HG02981 (cell line): ENCODE measurements around the gene ZW10.

ENCODE experiments used
- ATAC-seq: cut with Tn5 transposase; IDR thresholded peaks from one replicate; pipeline ENCODE4 v1.9.1; 2021; ENCODE audit warnings: mild to moderate bottlenecking, moderate library complexity; ENCODE audit not compliant: unreplicated experiment

ZW10 gene

GRCh38 chr11:113698515-113698914 is 75.0 kb downstream of the ZW10 start:
- ATAC-seq: no peak

DNA sequence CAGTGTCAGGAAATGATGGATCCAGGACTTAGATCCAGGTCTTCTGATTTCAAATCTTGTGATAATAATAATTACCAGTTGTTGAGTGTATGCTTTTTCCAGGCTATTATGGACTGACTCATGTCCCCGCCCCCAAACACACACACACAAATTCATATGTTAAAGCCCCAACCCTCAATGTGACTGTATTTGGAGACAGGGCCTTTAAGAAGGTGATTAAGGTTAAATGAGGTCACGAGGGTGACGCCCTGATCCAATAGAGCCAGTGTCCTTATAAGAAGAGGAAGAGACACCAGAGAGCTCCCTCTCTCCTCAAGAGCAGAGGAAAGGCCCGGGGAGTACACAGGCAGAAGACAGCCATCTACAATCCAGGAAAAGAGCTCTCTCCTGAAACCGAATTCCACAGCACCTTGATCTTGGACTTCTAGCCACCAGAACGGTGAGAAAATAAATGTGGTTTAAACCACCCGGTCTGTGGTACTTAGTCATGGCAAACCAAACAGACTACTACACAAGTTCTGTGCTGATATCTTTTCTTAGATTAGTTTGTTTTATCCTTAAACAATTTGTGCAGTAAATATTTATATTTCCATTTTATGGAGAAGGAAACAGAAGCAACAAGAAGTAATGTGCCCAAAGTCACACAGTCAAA is 75.6 kb downstream of the ZW10 start:
- ATAC-seq: no peak

- no peak for ATAC-seq
Observed at GRCh38 chr11:113697111-113697510, 76.4 kb downstream of the ZW10 start.

DNA sequence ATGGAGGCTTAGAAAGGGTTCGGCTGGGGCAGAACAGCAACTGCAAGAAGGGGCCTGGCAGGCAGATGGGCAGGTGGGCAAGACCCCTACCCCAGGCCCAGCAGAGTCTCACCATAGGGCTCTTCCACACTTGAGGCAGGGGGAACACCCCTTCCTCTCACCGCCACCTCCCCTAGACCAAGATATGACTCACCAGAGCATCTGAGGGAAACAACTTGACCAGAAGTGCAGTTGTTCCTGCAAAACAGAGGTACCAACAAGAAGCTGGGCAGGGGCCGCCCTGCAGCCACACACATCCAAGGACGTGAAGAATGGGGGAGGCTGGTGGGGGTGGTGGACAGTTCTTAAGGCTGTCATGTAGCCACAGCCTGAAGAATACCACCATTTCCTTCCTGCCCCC is 78.3 kb downstream of the ZW10 start:
- no peak for ATAC-seq

GRCh38 chr11:113694390-113694789 is 79.1 kb downstream of the ZW10 start:
- no peak for ATAC-seq

DNA sequence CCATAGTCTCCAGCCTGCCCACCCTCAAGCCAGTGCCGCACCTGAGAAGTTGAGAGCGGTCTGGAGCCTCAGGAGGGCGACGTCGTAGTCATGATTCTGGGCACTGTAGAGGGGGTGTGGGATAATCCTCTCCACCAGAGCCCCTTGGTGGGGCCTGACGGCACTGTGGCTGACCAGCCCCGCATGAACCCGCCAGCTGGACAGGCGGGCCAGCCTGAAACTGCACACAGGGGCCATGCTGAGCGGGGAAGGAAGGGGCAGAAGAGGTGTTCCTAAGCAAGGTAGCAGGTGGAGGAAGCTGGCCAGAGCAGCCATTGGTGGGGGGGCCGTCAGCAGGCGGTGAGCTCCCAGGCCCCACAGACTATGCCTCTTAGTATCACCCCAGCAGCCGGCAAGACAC is 80.5 kb downstream of the ZW10 start:
- ATAC-seq: no peak

GRCh38 chr11:113690619-113691569 is 82.6 kb downstream of the ZW10 start:
- no peak for ATAC-seq

- no peak for ATAC-seq
Observed at GRCh38 chr11:113689768-113690618, 83.5 kb downstream of the ZW10 start.

DNA sequence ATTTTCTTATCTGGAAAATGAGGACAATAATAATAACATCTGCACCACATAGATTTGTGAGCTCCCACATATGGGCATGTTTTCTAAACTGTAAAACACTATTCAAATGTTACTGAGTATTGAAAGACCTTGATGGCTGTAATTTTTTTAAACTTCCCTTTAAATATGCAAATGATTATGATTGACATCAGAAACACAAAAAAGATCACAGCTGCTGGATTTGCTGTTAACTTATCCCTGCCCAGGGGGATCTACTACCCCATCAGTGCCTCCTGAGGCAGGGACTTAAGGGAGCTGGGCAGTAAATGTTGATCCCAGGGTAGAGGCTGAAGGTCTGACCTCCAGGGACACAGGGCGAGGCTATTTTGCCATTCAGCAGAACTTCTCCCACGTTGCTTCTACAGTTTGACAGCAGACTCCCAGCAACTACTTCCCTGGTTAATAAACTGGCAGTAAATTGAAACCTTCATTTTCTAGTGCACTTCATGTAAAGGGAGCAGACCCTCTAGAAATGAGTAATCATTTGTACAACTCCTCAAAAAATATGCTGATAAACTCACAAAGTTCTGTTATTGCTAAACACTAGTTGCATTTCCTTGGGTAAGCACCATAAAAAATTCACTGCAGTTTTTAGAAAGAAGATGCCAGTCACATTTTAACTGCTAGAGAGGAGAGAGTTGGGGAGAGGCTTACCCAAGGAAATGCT is 87.7 kb downstream of the ZW10 start:
- ATAC-seq: no peak

- no peak for ATAC-seq
Observed at GRCh38 chr11:113684496-113684895, 89.0 kb downstream of the ZW10 start.

- ATAC-seq: no peak
Observed at GRCh38 chr11:113683481-113684046, 89.9 kb downstream of the ZW10 start.
